Stimulated activated CD4-positive, alpha-beta T cell treated with anti-CD3 and anti-CD28 coated beads, Interleukin-1b, Interleukin-23, amount 100 ng/mL, for 4 hours (primary cell): ENCODE measurements around the gene PRDX2.
"Not testable (repeated sequence)": the region's sequence is repeated elsewhere in the genome, so short reads cannot be mapped to it uniquely, and the experiment has no call there.

Experiments
- DNase-seq, 2 donors: peaks; one replicate each; pipeline ENCODE4 v3.0.0-alpha.2; 2020; ENCODE audit warnings: low read depth in 2 of 2

PRDX2 gene

DNA sequence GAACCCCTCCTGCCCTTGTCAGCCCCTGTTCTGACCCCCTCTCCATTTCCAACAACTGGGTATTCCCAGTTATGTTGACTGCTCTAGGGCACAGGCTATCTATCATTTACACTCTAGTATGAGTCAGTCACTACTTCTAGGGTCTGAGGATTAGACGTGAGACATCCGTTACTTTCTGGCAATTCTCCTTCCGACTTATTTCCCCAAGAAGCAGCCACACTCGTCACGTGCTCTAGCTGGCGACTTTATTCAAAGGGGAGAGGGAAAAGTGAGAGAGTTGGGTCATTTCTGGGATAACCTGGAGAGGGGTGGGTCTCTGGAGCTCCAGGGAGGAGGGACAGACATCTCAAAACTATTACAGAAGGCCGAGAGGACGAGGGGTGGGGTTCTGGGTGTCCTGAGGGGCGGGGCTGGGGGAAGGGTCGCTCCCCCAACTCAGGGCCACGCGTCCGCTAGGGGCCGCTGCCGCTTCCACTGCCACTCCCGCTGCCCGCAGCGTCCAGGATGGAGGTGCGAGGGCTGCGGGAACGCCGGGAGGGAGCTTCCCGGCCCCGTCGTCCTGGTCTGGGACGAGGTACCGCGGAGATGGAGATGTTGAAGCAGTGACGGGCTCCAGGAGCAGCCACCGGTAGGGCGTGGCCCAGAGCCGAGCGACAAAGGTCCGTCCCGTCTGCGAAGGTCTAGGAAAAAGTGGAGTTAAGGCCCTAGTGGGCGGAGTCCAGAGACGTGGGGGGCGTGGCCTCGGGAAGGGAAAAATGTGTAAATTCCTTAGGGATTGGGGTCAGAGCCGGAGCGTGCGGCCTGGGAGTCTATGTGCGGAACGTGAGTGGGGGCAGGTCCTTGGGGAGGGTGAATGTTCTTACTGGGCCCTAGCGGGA, 23.9 kb upstream of the PRDX2 start:
- no peak for DNase-seq

DNA sequence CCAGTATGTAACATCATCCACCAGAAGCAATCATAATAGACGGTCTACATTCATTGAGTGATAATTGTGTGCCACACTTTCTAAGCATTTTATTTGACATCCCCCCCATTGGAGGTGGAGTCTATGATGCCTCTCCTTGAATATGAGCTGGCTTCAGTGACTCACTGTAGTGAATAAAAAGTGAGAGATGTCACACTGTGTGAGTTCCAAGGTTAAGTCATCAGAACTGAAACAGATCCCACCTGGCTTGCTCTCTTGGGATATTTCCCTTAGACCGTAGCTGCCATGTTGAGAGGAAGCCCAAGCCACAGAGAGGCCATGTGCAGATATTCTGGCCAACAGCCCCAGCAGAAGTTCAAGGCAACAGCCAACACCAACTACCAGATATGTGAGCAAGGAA, 20.2 kb upstream of the PRDX2 start:
- no peak for DNase-seq

GRCh38 chr19:12817810-12818209, 16.2 kb upstream of the PRDX2 start:
- DNase-seq = not testable (repeated sequence)

DNA sequence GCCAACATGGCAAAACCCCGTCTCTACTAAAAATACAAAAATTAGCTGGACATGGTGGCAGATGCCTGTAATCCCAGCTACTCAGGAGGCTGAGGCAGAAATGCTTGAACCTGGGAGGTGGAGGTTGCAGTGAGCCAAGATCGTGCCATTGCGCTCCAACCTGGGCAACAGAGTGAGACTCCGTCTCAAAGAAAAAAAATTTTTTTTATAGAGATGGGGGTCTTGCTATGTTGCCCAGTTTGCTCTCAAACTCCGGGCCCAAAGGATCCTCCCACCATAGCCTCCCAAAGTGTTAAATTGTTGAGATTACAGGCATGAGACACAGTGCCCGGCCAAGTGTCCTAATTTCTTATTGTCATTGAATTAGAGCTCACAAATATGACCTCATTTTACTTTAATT, 15.6 kb upstream of the PRDX2 start:
- DNase-seq = not testable (repeated sequence)

- DNase-seq = no peak
Measured at GRCh38 chr19:12815088-12815487, 13.5 kb upstream of the PRDX2 start.

DNA sequence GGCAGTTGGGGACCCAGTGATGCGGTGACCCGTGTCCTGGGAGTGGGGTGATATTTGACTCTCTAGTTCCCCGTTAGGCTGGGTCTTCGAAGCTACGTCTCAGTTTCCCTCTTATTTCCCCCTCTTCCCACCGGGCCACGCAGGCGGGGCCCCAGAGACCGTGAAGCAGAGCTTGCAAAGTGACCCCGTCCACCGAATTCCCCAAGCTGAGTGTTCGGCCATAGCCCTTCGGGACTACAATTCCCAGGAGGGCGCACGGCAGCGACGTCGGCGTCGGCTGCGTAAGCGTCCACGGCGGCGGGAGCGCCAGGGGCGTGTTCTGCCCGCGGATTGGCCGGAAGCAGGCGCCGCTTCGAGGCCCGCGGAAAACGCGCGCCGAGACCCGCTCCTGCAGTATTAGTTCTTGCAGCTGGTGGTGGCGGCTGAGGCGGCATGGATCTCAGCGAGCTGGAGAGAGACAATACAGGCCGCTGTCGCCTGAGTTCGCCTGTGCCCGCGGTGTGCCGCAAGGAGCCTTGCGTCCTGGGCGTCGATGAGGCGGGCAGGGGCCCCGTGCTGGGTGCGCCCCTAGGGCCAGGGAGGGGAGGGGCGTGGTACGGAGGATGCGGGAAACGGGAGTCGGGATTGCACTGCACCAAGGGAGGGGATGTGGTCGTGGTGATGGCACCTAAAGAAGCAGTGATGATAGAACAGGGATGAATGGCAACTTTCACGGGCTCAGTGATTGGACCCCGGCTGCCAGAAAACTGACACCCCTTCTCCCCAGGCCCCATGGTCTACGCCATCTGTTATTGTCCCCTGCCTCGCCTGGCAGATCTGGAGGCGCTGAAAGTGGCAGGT, 4.9 kb upstream of the PRDX2 start, which contains the start of gene RNASEH2A:
TSS of gene RNASEH2A (plus strand) at position 343 of the 840 bp plus-strand sequence. CDS start at position 433, 90 bp downstream.
- DNase-seq = peak; percentile 80 to 82

DNA sequence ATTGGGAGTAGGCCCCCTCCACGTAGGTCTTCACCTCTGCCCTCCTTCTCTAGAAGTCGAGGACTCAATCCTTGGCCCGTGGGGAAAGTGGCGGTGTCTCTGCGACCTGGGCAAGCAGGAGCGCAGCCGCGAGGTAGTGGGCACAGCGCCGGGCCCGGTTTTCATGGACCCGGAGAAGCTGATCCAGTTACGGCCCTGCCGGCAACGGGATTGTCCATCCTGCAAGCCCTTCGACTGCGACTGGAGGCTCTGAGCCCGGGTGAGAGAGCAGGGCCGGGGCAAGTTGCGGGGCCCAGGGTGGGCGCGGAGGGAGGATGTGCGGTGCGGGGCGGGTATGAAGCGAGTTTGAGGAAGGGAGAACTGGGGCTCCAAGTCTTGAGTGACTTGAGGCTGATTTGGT, 2.5 kb upstream of the PRDX2 start:
- DNase-seq = no peak

DNA sequence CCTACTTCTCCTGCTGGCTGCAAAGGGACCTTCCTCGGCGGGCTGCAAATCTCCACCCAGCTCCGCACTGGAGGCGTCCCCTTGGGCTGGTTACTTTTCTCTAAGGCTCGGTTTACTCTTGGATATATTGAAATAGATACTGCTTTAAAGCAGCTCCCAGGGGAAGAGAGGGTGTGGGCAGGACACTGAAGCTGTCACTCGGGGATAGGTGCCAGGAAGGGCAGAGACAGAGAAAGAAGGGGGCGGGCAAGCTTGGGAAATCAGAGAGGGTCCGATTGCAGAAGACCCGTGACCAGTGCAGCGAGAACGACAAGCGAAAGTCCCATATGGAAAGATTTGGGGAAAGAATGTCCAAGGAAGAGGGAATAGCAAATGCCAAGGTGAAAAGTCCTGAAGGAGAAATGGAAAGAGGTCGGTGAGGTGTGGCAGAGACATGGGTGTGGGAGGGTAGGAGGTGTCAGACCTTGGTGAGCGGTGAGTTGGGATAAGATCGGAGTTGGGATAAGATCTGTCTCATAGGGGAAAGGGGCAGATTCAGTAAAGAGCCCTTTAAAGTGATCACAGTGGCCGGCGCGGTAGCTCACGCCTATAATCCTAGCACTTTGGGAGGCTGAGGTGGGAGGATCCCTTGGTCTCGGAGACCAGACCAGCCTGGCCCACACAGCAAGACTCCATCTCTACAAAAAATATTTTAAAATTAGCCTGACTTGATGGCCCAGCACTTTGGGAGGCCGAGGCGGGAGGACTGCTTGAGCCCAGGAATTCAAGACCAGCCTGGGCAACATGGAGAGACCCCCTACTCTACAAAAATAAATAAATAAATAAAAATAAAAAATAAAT, 887 bp upstream of the PRDX2 start:
- DNase-seq = no peak

- no peak for DNase-seq
Measured at GRCh38 chr19:12800923-12801465, 606 bp downstream of the PRDX2 start.

DNA sequence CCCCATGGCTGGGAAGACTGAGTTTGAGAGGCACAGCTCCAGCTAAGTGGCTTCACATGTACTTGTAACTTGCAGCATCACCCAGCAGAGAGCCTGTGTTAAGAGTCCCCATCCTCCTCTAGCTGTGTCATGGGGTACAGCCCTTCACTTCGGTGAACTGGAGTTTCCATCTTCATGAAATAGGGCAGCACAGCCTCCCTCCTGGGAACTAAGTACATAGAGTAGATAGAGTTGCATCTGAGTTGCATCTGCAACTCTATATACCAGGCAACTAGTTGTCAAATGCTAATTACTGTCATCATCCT, 1.2 kb downstream of the PRDX2 start:
- no peak for DNase-seq

- no peak for DNase-seq
Measured at GRCh38 chr19:12799742-12800465, 1.7 kb downstream of the PRDX2 start.

DNA sequence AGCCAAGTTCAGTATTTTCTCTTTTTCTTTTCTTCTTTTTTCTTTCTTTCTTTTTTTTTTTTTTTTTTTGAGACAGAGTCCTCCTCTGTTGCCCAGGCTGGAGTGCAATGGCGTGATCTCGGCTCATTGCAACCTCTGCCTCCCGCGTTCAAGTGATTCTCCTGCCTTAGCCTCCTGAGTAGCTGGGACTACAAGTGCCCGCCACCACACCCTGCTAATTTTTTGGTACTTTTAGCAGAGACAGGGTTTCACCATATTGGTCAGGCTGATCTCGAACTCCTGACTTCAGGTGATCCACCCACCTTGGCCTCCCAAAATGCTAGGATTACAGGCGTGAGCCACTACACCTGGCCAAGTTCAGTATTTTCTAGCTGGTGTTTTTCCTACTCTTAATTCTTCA, 4.0 kb downstream of the PRDX2 start:
- DNase-seq = not testable (repeated sequence)

DNA sequence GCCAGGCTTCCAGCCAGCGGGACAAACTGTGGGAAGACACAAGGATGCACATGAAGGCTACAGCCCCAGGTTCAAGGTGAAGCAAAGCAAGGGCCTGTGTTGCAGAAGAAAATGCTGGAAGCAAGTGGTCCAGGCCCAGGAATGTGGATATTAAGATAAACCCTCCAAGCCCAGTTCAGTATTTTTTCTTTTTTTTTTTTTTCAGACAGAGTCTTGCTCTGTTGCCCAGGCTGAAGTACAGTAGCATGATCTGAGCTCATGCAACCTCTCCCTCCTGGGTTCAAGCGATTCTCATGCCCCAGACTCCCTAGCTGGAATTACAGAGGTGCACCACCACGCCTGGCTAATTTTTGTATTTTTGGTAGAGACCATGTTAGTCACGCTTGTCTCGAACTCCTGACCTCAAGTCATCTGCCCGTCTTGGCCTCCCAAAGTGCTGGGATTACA, 4.4 kb downstream of the PRDX2 start:
- no peak for DNase-seq

DNA sequence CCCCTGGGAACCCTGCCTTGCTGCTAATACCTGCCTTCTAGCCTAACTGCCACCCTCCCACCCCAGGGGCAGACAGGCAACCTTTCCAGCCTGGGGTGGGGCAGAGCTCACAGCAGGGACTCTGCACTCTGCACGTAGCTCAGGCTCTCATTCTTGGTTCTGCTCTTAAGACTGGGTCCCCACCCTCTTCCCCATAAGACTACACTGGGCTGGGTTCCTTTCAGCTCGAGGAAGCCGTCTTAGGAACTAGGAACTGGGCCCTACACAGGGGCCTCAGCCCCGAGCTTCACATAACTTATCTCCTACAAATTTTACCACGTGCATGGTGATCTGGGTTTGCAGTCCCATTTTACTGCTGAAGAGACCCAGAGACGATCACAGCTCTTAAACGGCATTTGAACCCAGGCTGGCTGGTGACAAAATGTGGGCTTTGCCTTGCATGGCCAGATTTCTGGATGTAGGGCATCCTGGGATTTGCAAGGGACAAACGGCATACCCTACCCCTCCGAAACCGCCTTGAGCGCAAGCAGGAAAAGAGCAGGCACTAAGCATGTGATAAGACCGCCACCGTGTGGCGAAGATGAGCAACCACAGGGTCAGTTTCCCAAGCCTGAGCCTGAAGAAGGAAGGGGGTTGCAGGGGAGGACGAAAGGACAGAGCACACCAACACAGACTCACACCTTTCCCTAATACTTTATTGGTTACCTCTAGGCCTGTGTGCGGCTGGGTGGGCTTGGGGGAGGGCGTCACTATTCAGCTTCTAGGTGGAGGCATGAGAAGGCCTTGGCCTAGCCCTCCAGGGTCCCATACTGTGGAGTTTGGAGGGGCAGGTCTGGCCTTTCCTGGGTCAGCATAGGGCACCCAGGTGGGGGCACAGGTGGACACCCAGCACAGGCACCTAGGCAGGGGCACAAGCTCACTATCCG, 5.2 kb downstream of the PRDX2 start:
- DNase-seq = peak; percentile 64

GRCh38 chr19:12794971-12795381, 6.6 kb downstream of the PRDX2 start:
- no peak for DNase-seq

DNA sequence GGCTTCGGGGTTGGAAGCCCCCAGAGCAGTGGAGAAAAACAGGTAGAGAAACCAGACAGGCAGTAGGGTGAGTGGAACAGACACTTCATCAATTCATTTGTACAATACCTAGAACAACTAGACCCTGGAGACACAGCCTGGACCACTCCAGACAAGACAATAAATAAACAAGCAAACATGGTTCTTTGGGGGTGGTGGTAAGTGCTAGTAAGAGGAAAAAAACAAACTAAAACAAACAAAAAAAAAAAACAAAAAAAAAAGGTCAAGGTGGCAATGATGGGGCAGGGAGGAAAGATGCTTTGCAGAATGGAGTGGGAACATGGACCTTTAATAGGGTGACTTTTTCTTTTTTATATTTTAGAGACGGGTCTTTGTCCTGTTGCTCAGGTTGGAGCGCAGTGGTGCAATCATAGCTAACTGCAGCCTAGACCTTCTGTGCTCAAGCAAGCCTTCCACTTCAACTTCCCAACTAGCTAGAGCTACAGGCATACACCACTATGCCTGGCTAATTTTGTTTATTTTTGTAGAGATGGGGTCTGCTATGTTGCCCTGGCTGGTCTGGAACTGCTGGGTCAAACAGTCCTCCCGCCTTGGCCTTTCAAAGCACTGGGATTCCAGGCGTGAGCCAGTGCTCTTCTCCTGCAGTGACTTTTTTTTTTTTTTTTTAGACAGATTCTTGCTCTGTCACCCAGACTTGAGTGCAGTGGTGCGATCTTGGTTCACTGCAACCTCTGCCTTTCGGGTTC, 7.2 kb downstream of the PRDX2 start:
- DNase-seq = no peak

DNA sequence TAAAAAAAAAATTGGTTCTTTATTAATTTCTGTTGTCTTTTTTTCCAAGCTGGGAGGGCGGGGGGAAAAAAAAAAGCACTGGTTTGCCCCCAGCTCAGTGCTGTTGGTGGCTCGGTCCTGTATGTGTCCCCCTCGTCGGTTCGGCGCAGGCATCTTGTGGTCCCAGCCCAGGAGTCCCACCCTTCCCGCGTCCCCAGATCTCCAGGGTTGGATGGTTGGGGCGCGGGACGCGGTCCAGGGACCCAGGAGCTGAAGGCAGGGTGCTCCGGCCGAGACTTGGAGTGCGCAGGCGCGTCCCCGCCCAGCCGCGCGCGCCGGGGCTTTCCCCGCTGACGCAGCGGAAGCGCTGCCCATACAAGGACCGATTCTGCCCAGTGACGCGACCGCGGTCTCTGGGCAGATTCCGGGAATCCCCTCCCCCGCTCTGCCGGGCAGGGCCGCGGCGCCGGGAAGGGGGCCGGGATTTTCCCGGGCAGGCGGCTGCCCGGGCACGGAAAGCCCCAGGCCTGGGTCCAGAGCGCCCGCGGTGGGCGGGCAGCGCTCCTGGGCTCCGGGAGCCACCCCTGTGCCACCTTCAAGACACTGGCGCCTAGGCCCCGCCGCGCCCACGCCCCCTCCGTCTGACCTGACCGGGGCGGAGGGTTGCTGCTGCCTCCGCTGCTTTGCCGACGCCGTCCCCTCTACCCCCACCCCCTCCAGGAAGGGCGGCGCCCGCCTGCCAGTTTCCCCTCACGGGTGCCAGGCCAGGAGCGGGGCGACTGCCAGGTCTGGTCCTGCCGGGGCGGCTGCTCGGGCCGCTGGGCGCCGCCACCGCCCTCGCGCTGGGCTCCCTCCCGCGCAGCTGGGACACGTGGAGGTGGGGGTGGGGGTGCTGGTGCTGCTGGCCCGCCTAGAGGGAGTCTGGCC, 8.1 kb downstream of the PRDX2 start:
- DNase-seq = peak; percentile 92 to 96

DNA sequence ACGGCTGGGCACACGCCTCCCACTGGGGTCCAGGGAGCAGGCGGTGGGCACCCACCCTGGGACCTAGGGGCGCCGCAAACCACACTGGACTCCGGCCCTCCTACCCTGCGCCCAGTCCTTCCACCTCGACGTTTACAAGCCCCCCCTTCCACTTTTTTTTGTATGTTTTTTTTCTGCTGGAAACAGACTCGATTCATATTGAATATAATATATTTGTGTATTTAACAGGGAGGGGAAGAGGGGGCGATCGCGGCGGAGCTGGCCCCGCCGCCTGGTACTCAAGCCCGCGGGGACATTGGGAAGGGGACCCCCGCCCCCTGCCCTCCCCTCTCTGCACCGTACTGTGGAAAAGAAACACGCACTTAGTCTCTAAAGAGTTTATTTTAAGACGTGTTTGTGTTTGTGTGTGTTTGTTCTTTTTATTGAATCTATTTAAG, 8.7 kb downstream of the PRDX2 start:
- no peak for DNase-seq
